Stimulated activated CD4-positive, alpha-beta T cell treated with anti-CD3 and anti-CD28 coated beads, TNF-alpha, amount 100 ng/mL, for 48 hours (primary cell): ENCODE results near the gene SPON1.

ENCODE experiments used
- DNase-seq, 3 donors: peaks; one replicate each; pipeline ENCODE4 v3.0.0-alpha.2; 2020; ENCODE audit warnings: low read depth in 3 of 3

The SPON1 gene

GRCh38 chr11:14185461-14185860, 222.9 kb downstream of the SPON1 start:
- DNase-seq = no peak

- DNase-seq = no peak
These were observed 223.7 kb downstream of the SPON1 start for GRCh38 chr11:14186046-14186775.

DNA sequence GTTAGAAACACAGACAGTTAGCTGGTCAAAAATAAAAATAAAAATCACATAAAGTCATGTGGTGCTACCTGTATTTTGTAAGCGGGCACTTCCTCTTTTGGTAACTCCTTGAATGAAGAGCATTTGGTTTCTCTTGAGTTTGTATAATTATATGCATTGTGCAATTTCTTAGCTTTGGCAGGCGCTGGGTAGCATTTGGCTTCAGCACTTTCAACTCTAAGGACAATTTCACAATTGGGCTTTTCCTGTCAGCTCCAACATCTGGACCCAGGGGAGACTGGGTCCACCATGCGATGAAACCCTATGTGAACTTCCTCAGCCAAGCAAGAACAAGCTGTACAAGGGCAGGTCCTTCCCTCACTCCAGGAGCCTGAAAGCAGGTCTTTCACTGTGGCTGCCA, 227.4 kb downstream of the SPON1 start:
- DNase-seq = no peak

DNA sequence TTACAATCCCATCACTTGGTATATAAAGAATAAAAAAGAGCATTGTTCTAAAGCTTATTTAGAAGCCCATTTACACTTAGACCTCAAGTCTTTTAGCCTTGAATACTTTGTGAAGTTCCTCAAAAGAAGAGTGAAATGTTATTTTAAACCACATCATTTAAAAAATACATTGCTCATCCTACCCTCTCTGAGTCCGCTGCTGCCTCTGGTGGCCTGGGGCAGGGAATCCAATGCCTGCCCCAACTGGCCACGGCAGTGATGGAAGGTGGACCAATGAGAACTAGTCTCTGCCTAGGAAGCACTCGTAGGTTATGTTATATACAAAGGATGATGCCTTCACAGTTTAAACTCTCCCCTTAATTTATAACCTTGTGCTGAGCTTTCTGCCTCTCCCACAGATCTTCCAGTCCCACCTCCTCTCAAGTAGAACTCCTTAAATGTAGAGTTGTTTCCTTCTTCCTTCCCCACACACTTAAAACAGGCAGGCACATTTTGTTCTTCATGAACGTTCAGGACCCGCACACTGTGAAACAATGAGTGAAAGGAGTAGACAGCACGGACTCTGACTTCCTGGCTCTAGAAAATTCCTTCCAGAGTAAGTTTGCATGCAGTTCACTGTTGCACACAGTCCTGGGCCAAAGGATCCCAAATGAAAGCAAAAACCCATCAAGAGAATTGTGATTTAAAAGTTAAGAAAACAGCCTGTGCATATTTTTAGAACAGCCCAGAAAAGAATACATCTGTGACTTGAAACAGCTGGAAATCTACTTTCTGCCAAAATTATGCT, 228.7 kb downstream of the SPON1 start:
- DNase-seq = no peak

DNA sequence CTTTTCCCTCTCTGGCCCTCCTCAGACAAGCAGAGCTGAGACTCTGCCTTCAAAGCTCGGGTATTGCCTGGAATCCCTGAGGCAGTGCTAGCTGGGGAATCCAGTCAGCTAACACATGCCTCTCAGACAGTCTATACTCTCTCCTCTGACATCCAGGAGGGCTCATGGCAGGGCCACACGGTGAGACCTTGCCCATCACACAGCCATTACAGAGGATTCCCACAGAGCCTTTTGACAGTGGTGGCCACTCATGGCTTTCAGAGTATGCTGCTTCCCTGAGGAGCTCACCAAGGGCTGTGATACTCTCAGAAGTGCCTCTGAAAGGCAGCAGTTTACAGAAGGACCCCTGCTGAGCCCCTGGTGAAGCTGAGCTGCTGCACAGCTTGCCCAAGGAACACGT, 231.1 kb downstream of the SPON1 start:
- no peak for DNase-seq

GRCh38 chr11:14202251-14203196, 240.0 kb downstream of the SPON1 start:
- no peak for DNase-seq

DNA sequence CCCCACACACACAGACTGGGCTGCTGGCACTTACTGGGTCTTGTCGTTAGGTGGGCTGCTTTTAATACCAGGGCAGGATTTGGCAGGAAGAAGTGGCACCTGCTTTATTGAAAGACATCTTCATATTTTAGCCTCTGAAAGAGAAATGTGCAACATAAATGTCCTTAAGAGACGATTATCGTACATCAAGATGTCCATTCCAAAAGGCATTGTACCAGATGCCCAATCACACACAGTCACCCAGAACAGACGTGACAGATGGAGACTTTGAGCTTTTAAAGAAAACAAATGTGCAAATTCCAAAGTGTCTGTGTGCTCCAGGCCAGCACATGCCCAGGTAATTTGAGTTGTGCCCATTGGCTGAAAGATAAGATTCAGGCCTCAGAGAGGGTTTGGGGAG, 240.8 kb downstream of the SPON1 start:
- DNase-seq = no peak

DNA sequence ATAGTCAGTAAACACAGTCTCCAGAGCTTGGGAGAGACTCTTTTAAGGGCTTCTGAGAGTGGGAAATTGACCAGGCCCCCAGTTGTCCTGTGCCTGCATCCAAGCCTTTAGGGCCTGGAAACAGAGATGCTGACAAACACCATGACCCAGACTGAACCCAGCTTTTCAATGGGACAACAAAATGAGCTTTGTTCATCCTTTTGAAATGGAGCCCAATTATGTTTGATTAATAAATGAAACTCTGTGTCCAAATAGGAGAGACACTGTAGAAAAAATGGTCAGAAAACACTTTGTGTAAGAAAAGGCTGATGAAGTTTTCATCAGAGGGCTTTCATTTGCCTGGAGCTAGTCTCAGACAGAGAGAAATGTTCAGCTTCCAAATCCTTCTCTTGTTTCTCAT, 250.5 kb downstream of the SPON1 start:
- DNase-seq = no peak

- no peak for DNase-seq
These were observed 256.2 kb downstream of the SPON1 start for GRCh38 chr11:14218728-14219127.

- DNase-seq = no peak
These were observed 261.2 kb downstream of the SPON1 start for GRCh38 chr11:14223636-14224288.

DNA sequence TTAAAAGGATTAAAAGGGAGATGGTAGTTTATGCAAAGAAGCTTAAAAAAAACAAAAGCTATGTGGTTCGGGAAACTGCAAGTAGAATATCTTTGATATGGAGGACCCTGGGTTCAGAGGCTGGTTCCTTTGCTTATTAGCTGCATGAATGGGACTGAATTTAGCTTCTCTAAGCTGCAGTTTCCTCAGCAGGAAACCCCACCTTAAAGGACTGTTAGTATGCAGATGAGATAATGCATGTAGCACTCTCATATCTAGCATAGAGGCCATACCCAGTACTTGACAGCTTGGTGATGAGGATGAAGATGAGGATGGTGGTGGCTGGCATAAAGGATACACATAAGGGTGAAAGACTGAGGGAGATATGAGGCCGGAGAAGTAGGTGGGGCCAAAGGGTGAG, 261.9 kb downstream of the SPON1 start:
- no peak for DNase-seq

GRCh38 chr11:14225666-14226065, 263.1 kb downstream of the SPON1 start:
- DNase-seq = no peak

DNA sequence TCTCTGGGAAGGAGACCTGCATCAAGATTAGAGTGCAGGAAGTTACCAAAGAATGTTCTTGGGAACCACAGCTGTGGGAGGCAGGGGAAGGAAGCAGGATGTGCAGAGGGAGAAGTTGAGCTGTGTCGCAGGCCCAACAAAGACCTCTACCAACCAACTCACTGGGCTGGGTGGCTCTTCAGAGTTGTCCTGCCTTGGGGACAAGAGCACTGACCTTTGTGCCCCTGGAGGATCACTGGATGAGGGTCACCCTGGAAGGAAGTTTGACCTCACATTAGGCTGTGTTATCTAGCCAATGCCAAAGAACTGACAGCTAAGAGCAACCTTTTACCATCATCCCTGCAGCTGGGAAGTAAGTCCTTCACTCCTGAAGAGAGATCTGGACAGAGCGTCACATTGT, 265.8 kb downstream of the SPON1 start:
- DNase-seq = no peak

- DNase-seq = no peak
These were observed 266.9 kb downstream of the SPON1 start for GRCh38 chr11:14229472-14229871.

GRCh38 chr11:14230407-14230806, 267.9 kb downstream of the SPON1 start:
- DNase-seq = no peak

DNA sequence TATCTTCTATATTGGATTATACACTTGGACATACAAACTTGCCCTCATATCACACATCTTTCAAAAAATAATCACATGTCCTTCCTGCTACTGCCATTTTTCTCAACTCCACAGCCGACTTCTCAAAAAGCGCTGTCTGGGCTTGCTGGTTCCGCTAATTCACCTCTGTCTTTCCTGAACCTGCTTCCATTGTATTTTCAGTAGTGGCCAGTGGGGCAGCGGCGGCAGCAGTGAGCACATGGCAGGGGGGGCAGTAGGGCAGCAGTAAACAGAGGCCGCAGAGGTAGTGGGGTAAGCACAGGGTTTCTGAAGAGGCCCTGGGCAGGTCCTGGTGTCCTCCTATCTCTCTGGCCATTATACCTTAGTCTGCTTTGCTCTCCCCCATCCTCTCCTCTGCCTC, 270.1 kb downstream of the SPON1 start:
- DNase-seq = no peak

GRCh38 chr11:14234446-14234845, 271.9 kb downstream of the SPON1 start:
- no peak for DNase-seq

GRCh38 chr11:14235701-14236100, 273.2 kb downstream of the SPON1 start:
- DNase-seq = no peak

DNA sequence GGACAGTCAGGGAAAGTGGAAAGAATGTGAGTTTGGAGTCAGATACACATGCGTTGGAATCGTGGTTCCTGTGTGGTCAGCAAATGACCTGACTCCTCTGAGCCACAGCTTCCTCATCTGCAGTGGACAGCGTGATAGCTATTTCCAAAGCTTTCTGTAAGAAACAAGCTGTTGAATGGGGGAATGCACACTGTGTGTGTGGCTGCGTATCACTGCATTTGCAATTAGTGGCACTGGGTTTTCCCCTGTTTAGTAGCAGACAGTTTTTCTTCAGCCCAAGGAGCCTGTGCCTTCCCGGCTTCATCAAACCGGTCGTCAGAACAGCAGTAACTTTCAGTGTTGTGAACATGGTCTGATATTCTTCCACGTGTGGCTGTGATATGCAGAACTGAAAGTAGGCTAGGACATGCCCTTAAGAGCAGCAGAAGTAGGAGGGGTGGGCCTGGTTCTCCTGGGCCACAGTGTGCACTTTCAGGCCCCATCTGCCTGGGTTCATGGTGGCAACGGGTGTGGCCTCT, 275.0 kb downstream of the SPON1 start:
- no peak for DNase-seq

DNA sequence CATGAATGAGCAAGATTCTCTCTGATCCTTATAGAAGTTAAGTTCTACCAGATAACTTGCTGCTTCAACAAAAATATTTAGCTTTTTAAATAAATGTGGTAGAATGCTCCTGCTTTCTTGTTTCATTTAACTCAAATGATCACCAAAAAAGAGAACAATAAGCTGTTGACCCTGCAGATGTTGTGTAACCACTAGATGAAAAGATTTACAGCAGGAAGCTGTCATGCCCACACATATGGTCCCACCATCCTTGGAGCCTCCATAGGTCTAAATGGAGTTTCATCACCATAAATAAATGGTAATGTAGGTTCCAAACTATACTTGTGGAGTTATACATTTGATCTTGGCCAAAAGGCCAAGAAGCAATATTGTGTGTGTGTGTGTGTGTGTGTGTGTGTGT, 277.7 kb downstream of the SPON1 start:
- no peak for DNase-seq

DNA sequence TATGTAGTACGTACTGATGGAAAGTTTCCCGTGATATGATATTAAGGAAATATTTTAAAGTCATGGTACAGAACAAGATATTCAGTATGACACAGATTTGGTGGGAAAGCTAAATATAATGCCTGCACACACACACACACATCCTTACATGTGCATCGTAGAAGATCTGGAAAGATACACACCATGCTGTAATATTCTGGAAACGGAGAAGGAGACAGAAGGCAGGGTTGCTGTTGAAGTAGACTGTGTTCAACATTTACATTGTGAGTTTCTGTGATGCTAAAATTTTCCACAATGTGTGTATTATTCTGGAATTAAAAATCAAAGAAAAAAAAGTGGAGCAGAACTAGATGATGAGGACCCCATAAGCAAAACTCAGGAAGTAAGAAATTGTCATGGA, 278.4 kb downstream of the SPON1 start:
- no peak for DNase-seq

DNA sequence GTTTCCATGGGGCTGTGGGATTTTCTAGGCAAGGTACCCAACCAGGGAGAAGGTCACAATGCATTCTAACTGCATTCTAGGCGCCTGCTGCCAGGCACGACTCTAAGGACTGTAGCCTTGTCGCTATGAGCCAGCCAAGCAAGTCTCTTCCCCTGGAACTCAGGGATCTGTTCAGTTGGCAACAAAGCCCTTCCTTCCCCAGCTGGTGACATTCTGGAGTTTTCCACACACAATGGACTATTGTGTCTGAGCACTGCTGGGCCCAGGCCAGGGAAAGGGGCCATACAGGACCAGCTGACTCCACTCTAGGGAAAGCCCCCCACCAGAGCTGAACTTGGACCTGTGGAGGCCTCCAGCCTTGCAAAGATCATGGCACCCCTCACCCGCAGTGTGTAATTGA, 279.7 kb downstream of the SPON1 start:
- DNase-seq = no peak
